NCI-H345 treated with DMSO at 0.1 percent for 48 hours (cell line): Measurements from ENCODE around the gene NET1.

Source experiments
- DNase-seq: peaks from one replicate; lab custom pipeline; 2025; ENCODE audit not compliant: unreplicated experiment; lab: John Stamatoyannopoulos, UW

NET1 gene

DNA sequence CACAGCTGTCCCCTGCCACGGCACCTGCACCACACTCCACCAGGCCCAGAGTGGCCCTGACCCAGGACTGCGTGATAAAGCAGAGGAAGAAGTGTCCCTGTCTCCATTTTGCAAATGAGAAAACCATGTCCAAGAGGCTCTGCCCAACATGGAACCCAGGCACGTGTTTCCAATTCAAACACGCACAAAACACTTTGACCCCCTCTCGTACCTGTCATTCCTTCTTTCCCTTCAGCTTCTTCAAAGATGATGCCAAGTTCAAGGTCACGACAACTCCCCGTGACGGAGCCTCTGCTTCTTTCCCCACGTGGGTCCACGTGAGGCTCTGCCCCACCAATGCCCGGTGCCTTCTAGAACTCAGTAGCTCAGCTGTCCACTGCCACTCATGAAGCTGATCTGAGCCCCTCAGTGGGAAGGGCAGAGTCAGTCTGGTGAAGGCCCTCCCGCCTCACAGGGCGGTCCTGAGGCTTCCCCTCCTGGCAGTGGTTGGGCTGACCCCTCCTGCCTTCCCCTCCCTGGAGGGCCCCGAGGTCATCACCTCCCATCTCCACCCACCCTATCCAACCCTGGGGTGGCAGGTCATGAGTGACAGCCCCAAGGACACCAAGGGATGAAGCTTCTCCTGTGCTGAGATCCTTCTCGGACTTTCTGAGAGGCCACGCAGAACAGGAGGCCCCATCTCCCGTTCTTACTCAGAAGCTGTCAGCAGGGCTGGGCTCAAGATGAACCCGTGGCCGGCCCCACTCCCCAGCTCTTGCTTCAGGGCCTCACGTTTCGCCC is 68.0 kb downstream of the NET1 start:
- DNase-seq: no peak

DNA sequence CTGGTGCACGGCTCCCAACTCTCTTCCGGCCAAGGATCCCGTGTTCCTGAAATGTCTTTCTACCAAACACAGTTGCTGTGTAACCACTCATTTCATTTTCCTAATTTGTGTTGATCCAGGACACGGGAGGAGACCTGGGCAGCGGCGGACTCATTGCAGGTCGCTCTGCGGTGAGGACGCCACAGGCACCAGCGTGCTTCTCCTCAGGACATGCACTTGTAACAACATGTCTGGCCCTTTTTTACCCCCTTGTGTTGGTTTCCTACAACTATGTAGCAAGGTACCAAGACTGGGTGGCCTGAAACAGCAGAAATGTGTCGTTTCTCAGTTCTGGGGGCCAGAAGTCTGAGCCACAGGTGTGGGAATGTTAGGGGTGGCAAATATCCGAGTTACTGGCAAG is 68.8 kb downstream of the NET1 start:
- no peak for DNase-seq

DNA sequence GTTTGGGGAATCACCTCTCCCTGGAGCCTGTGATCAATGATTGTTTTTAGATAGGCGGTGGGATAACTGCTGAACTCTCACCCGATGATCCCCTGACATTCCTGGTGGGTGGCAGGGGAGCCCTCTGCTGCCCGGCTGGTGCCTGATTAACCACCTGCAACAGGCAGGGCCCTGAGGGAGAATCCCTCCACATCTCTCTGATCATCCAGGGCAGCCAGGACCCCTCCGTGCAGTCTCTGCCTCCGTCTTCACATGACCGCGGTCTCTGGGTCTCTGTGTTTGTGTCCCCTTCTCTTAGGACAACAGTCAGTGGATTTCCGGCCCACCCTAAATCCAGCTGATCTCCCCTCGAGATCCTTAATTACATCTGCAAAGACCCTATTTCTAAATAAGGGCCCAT is 69.7 kb downstream of the NET1 start:
- DNase-seq: no peak

DNA sequence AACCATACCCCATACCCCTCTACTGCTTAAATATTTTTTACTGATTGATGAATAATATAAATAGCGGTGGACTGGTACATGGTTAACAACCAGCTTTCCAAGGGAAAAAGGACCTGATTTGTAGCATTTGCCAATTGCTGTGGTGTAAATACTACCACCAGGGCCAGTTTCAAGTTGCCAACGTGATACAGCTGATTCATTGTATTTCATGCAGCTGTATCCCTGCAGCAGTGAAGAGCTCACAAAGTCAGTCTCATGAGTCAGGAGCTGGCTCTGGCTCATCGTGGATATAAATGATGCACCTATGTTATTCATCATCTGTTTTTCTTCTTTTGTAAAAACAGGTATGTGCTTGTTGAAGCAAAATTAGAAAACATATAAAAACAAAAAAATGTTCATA is 71.8 kb downstream of the NET1 start:
- DNase-seq: no peak

- no peak for DNase-seq
Observed at GRCh38 chr10:5485290-5485689, 72.9 kb downstream of the NET1 start.

- no peak for DNase-seq
Observed at GRCh38 chr10:5485948-5486852, 73.8 kb downstream of the NET1 start.

- no peak for DNase-seq
Observed at GRCh38 chr10:5486853-5487235, 74.5 kb downstream of the NET1 start.

DNA sequence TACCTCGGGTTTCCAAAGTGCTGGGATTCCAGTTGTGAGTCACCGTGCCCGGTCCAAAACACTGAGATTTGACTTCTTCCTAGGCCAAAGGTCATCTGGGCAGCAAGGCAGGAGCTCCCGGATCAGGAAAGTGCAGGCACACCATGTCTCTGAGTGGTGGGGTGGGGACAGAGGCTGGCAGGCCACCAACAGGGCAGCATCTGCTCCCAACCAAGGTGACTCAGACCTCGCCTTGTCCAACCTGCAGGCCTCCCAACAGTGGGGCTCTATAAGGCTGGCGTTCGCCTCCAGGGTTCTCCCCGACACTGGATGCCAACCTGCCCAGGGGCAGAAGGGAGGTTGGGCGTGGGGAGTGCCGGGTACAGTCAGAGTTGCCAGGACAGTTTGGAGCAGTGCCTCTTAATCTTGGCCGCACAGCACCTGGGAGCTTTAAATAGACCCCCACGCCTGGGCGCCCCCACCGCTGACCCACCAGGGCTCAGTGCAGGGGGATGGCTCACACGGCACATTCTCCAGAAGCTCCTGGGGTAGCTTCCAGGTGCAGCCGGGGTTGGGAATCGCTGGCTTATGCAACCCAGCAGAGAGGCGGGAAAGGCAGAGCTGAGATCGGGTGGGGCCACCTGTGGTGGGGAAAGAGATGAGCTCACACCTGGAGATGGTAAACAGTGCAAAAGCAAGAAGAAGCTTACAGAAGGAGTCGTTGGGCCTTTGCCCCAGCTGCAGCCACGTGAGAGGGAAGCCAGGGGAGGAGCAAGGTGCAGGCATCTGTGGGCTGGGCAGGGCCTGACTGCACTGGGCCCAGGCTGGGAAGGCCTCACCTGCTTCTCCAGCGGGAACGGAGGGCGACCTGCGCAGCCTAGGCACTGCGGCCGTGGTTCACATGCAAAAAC is 76.2 kb downstream of the NET1 start:
- no peak for DNase-seq

- DNase-seq: no peak
Observed at GRCh38 chr10:5490032-5490431, 77.7 kb downstream of the NET1 start.

GRCh38 chr10:5490698-5491464 is 78.5 kb downstream of the NET1 start:
- no peak for DNase-seq

DNA sequence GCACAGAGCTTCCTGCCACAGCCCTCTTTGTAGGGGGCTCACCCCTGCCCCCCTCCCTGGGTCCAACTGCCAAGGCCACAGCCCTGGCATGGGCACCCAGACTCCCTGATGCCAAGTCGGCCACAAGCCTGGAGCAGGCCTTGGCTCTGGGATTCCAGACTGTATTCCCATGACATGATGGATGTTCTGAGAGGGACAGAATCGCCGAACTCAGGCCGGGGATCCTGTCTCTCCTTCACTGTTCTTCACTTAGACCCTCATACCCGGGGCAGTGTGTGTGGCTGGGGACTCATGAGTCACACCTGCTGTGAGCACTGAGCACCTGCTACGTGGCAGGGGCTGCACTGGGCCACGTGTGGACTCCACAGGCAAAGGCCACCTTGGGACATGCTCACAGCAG is 79.1 kb downstream of the NET1 start:
- DNase-seq: no peak

DNA sequence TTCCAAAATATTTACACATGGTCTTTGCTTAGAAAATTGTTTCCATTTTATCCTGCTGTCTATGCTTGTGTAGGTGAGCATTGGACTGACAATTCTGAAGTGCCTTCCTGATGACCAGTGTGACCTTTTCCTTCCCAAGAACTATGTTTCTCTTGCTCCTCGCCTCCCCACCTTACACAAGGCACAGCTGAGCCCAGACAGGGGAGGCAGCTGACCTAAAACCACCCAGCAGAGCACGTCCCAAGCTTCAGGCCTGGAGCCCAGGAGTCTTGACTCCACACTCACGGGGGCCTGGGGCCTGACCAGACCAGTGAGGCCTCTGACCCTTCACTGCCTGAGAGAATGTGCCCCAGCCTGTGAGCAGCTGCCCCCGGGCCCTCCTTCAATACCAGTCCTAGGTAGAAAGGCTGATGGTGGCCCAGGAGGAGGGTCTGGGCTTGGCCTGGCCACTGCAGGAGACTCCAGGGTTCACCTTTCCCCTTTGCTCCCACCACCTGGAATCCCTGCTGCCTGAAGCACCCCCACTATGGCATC is 80.0 kb downstream of the NET1 start:
- no peak for DNase-seq

- DNase-seq: no peak
Observed at GRCh38 chr10:5492929-5493576, 80.7 kb downstream of the NET1 start.

- no peak for DNase-seq
Observed at GRCh38 chr10:5493691-5494090, 81.3 kb downstream of the NET1 start.

GRCh38 chr10:5494611-5495010 is 82.3 kb downstream of the NET1 start:
- no peak for DNase-seq

DNA sequence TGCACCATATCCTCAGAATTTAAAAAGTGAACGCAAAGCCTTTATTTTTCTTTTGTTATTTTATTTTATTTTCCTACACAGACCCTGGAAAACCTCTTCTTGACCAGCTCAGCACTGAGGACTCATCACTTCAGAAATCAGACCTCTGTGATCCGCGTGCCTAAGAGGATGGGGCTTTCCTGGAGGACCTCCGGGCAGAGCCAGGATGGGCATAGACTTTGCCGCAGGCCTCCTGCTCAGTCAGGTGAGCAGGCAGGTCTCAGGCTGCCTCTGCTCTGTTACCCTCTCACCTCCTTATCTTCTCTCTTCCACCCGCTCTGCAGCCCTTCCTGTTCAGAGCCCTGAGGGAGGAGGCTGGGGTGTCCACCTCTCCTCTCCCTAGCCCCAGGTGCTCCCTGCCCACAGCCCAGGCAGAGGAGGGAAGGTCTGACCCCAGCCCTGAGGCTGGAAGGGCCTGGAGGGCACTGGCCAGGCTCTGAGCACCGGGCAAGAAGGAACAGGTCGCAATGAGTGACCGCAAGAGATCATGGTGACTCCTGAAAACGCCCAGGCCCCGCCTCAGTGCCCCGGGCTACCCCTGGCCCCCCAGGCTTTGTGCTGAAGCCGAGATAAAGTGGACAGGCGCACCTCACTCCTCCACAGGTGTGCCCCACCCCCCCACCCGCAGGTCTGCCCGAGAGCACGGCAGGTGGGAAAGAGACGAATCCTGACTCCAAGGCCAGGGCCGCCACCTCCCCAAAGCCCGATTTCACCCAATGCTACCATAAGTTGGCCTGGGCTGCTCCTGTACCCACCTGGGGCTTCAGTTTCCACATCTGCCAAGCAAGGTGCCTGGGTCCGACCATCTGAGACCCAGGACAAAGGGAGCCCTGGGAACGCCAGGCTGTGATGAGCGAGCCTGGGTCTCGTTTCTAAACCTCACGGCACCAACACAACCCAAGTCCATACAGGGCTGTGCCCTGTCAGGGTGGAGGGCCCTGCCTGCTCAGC is 84.2 kb downstream of the NET1 start:
- DNase-seq: no peak

DNA sequence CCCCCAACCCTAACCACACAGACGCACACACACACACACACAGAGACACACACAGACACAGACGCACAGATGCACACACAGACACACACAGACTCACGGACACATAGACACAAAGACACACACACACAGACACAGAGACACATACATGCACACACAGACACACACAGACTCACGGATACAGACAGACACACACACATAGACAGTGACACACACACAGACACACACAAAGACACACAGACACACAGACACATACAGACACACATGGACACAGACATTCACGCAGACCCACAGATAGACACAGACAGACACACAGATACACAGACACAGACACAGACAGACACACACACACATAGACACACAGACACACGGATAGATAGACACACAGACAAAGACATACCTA is 84.9 kb downstream of the NET1 start:
- DNase-seq: no peak

DNA sequence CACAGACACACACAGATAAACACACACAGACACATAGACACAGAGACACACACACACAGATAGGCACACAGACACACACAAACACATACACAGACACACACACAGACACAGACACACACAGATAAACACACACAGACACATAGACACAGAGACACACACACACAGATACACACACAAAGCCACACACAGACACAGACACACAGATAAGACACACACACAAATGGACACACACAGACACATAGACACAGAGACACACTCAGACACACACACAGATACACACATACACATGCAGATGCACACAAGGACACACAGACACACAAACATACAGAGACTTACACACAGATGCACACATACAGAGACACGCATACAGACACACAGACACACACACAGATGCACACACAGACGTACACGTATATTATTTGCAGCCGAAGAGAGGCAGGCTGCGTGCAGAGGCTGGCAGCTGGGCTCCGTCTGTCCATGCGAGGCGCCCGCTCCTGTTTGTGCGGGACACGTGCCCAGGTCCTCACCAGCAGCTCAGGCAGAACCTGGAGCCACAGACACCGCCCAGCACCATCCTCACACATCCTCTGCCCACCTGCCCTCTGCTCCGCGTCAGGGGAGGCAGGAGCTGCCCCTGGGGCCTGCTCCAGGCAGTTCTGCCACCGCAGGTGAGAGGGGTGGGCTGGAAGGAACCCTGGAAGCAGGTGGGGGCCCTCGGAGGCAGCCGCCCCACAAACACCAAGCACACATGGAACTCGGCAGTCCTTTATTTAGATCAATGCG is 85.8 kb downstream of the NET1 start:
- DNase-seq: no peak
